AG04449 (cell line): Measurements from ENCODE around the gene NELL1.

ENCODE experiments used
- CTCF ChIA-PET: fragments of 350-600 bp; formaldehyde crosslinking; extraction: SDS; loops from one replicate; lab custom pipeline; 2021; ENCODE audit warnings: antibody characterized with exemption; lab: Yijun Ruan, JAX
- POLR2A ChIA-PET: fragments of 400-600, 350-600 bp; formaldehyde crosslinking; extraction: SDS; loops from one replicate; lab custom pipeline; 2020; ENCODE audit warnings: antibody characterized with exemption, inconsistent platforms; lab: Yijun Ruan, JAX
- DNase-seq: peaks from one replicate; pipeline ENCODE4 v3.0.0-alpha.2; 2010; ENCODE audit warnings: low read depth, low spot score
- H3K4me3 ChIP-seq: 2 replicates; pipeline ENCODE4 v1.5.1; 2011; ENCODE audit warnings: low read depth, mild to moderate bottlenecking, control low read depth, low read length
- TF ChIP-seq, protein P1 (sequence below): IDR thresholded peaks from one replicate; pipeline ENCODE4 v1.5.1; 2011; ENCODE audit warnings: mild to moderate bottlenecking, moderate library complexity, low read length, control low read depth, inconsistent platforms; ENCODE audit not compliant: insufficient read depth; ENCODE audit errors: missing control alignments

NELL1 gene

DNA sequence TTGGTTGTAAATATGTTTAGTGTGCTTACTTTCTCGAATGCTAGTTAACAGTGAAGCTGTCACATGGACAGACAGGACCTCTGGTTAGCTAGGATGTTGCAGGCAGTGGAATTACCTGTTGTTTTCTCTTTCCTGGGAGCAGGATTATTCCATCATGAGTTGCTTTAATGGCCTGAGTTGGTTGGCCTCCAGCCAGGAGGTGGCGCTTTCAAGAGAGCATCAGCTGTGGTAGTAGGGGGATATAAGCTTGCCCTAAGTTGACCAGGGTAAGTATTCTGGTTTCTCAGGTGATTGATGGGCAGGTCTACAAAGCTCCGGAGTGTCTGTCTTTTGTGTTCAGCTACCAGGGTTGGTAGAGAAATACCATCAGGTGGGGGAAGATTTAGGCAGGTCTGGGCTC is 43.5 kb downstream of the NELL1 start:
- no peak overlapping the region for H3K4me3 ChIP-seq
- no peak for DNase-seq
- POLR2A ChIA-PET: no interaction called here
- TF ChIP-seq, protein P1, sequence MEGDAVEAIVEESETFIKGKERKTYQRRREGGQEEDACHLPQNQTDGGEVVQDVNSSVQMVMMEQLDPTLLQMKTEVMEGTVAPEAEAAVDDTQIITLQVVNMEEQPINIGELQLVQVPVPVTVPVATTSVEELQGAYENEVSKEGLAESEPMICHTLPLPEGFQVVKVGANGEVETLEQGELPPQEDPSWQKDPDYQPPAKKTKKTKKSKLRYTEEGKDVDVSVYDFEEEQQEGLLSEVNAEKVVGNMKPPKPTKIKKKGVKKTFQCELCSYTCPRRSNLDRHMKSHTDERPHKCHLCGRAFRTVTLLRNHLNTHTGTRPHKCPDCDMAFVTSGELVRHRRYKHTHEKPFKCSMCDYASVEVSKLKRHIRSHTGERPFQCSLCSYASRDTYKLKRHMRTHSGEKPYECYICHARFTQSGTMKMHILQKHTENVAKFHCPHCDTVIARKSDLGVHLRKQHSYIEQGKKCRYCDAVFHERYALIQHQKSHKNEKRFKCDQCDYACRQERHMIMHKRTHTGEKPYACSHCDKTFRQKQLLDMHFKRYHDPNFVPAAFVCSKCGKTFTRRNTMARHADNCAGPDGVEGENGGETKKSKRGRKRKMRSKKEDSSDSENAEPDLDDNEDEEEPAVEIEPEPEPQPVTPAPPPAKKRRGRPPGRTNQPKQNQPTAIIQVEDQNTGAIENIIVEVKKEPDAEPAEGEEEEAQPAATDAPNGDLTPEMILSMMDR: no peak
- CTCF ChIA-PET: interaction anchor here (0.5 kb wide), 1 partner anchor 40 kb away, joined by 3 read pairs; no protein-coding TSS in a partner anchor

DNA sequence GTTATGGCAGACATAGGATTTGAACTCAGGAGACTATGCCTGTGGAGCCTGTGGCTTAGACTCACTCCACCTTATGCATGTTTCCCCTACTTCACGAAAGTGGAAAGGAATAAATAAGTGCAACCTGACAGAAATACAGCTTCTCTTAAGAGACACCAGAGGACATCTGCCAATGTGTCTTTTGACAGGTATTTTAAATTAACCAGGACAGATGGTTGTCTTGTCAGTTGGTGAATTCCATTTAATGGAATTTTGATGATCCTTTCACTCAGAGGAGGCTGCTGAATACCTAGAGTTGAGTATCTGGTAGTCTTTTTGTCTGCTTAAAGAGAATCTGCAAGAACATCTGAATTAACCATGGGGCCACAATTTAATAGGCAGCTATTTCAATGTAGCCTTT is 46.1 kb downstream of the NELL1 start:
- DNase-seq: no peak
- TF ChIP-seq, protein P1: no peak
- ChIA-PET POLR2A (no interaction called here), CTCF (no interaction called here)
- H3K4me3 ChIP-seq: no peak overlapping the region

DNA sequence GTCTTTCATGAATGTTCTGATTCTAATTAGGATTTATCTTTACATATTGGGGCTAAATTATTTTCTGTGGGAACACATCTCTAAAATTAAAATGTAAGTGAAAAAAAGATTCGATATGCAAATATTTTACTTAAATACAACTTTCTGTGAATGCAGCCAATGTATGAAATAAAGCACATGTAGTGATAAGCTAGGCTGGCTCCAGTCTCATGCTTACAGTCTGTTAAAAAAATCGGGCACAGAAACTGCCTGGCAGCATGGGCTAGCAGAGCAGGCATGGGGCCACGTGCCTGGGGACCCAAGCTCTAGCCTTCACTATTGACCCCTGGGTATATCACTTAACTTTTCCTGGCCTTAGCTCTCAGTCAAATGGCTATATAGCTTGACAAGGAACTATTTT is 46.5 kb downstream of the NELL1 start:
- DNase-seq: no peak
- H3K4me3 ChIP-seq: no peak overlapping the region
- ChIA-PET CTCF (no interaction called here), POLR2A (no interaction called here)
- TF ChIP-seq, protein P1: no peak

DNA sequence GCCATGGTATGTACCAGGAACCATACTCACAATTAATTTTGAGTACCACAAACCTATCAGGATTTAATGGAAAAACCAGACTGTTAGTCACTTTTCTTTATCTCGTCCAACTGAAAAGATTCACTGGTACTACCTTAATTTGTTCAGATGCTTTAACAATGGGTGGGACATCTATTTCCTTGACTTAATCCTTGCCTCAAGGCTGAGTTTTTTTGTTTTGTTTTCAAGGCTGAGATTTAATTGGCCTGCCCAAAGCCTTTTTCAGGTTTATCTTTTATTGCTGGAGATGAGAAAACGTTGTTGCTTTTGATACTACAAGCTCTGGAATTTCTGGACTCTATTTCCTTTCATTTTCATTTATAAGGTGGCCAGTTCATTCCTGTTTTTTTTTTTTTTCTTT is 50.4 kb downstream of the NELL1 start:
- ChIA-PET CTCF (no interaction called here), POLR2A (no interaction called here)
- TF ChIP-seq, protein P1: no peak
- DNase-seq: no peak
- H3K4me3 ChIP-seq: no peak overlapping the region

DNA sequence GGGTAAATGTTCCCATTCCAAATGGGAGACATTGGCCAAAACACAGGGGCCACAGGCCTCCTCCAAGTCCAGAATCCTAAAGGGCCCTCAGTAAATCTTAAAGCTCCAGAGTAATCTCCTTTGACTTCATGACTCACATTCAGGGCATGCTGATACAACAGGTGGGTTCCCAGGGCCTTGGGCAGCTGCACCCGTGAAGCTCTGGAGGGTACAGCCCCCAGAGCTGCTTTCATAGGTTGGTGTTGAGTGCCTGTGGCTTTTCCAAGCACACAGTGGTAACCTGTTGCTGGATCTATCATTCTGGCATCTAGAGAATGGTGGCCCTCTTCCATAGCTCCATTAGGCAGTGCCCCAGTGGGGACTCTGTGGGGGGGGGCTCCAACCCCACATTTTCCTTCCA is 54.0 kb downstream of the NELL1 start:
- no peak for DNase-seq
- H3K4me3 ChIP-seq: no peak overlapping the region
- POLR2A ChIA-PET: no interaction called here
- TF ChIP-seq, protein P1: no peak
- CTCF ChIA-PET: no interaction called here

DNA sequence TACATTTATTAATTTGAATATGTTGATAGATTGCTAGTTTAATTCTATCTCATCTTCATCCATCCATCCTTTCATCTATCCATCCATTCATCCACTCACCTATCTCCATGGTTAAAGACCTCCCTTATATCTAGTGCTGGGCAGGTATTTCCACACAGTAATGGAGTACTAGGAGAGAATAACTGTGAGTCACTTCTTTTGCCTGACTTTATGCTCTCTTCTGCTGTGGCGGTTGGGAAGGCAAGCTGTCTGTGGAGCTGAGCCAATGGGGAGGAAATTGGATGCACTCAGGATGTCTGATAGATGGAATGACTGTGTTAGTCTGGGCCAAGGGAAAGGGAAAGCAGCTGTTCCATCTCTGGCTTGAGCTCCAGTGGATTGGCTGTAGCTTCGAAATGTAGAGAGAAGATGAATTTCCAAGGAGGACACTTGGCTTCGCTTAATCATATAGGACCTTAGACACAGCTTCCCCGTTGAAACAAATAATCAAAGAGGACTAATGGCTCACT is 60.3 kb downstream of the NELL1 start:
- CTCF ChIA-PET: no interaction called here

More for the DNA sequence above, 60.3 kb downstream of the NELL1 start:
- no peak for DNase-seq
- TF ChIP-seq, protein P1: no peak
- H3K4me3 ChIP-seq: no peak overlapping the region
- POLR2A ChIA-PET: no interaction called here
